NCI-H510A (cell line): ENCODE results near the gene KIF26A.
"Not testable (repeated sequence)": the region's sequence is repeated elsewhere in the genome, so short reads cannot be mapped to it uniquely, and the experiment has no call there.

Experiments used
- DNase-seq: peaks from one replicate; lab custom pipeline; 2025; lab: John Stamatoyannopoulos, UW

Gene KIF26A

GRCh38 chr14:104208331-104208730 is 69.9 kb downstream of the KIF26A start:
- DNase-seq, result not testable (repeated sequence)

DNA sequence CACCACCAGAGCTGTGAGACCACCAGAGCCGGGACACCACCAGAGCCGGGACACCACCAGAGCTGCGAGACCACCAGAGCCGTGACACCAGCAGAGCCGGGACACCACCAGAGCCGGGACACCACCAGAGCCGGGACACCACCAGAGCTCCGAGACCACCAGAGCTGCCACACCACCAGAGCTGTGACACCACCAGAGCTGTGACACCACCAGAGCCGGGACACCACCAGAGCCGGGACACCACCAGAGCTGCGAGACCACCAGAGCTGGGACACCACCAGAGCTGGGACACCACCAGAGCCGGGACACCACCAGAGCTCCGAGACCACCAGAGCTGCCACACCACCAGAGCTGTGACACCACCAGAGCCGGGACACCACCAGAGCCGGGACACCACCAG is 70.7 kb downstream of the KIF26A start:
- not testable (repeated sequence) for DNase-seq

GRCh38 chr14:104209985-104210816 is 71.8 kb downstream of the KIF26A start:
- DNase-seq, result no peak

DNA sequence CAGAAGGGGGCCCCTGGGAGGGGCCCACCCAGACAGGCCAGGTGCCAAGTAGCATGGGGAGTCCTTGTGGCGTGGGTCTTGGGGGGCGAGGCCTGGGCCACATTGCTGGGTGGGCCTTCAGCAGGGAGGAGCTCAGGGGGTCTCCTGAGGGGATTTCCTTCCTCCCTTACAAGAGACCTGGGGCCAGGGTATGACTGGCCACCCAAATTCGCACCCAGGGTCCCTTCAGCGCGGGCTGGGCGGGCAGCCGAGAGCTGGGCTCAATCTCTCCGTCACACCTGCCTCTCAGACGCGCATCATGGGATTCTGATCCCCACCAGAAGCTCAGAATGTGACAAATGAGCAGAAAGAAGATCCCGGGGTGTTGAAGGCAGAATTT is 72.4 kb downstream of the KIF26A start:
- no peak for DNase-seq

DNA sequence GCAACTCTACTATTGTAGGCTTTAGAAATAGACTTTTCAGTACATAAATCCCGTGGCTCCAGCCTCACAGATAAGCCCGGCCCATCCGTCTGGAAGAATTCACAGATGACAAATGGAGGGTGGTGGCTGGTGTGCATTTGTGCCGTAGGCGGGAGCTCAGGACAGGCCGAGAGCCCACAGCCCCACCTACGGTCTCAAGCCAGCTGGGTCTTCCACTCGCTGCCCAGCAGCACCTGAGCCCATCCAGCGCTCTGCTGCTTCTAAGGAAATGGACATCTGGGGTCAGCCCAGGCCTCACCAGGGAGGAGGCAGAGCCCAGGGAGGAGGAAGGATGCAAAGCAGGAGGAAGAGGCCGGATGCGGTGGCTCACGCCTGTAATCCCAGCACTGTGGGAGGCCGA is 72.8 kb downstream of the KIF26A start:
- no peak for DNase-seq

DNA sequence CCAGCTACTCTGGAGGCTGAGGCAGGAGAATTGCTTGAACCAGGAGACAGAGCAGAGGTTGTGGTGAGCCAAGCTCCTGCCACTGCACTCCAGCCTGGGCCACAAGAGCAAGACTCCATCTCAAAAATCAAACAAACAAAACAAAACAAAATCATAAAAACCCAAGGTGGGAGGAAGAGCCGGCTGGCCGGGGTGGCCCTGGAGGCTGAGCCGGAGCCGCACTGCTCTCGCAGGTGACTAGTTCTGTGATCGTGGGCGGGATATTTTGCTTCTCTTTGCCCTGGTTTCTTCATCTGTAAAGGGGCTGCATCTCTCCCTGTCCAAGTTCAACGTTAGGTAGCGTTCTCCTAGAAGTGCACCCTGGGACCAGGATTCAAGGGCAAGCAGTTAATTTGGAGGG is 73.4 kb downstream of the KIF26A start:
- DNase-seq, result no peak

GRCh38 chr14:104212206-104213095 is 74.1 kb downstream of the KIF26A start:
- no peak for DNase-seq

DNA sequence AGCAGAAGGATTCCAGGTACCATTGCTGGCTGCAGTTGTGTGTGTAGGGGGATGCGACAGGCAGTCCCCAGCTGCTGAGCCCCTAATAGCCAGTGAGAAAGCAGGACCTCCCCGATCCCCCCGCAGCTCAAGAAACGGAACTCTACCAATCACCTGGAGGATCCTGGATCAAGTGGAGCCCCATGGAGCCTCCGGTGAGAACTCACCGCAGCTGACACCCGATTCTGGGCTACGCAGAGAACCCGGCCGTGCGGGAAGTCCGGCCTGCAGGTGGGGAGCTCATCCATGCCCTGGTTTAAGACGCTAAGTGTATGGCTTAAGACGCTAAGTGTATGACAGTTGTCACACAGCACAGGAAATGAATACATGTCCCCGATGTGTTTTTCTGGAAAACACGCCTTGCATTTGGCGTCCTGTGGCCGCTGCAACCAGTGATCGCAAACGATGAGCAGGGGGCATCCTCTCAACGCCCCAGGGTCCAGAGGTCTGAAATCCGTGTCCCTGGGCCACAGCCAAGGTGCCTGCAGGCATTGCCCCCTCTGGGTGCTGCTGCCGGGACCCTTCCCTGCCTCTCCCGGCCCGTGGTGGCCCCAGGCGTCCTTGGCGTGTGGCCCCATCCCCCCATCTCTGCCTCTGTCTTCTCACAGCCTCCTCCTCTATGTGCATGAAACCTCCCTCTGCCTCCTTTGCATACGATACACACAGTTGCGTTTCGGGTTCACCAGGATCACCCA is 75.1 kb downstream of the KIF26A start:
- DNase-seq, result no peak

DNA sequence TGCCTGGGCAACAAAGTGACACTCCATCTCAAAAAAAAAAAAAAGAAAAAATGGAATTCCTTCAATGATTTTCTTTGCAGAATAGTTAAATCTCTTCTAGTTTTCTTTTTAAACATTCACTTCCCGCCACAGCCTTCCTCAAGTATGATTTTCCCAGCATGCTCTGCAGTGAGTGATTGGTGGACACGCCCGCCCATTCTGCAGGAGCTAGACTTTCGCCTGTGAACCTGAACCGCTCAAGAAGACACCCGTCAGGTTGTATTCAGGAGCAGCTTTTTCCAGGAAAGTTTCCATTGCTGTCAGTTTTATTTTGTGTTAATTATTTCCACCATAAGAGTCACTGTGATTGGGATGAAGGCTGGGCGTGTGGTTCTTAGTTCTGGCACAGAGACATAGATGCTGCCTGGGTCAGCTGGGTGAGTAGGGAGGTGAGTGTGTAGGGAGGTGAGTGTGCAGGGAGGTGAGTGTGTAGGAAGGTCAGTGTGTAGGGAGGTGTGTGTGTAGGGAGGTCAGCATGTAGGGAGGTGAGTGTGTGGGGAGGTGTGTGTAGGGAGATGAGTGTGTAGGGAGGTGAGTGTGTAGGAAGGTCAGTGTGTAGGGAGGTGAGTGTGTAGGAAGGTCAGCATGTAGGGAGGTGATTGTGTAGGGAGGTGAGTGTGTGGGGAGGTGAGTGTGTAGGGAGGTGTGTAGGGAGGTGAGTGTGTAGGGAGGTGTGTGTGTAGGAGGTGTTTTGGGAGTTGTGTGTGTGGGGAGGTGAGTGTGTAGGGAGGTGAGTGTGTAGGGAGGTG is 76.2 kb downstream of the KIF26A start:
- no peak for DNase-seq

DNA sequence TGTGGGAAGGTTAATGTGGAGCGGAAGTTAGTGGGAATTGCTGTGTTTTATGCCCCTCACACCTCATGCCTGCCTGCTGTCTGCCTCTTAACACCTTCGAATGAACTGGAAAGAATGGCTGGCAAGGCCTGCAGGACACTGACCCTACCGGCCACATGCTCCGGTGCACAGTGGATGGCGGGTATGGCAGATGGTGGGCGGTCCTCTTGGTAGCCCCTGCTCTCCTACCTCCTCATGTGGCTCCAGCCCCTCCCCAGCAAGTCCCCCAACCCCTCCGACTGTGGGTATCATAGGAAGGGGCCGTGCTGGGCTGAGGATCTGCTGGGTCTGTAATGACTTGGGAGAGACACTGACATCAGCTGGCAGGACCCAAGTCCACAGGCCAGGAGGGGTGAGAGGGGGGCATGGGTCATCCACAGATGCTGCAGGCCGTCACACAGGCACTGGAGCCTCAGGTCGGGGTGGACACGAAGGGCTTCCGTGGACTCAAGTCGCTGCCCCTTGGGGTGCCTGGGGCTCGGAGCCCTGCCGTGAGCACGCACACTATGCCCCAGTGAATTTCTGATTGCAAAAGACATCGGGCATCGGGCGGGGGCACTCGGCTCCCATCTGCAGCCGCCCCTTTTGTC is 77.4 kb downstream of the KIF26A start:
- DNase-seq, result no peak

GRCh38 chr14:104216457-104216856 is 78.1 kb downstream of the KIF26A start:
- no peak for DNase-seq

DNA sequence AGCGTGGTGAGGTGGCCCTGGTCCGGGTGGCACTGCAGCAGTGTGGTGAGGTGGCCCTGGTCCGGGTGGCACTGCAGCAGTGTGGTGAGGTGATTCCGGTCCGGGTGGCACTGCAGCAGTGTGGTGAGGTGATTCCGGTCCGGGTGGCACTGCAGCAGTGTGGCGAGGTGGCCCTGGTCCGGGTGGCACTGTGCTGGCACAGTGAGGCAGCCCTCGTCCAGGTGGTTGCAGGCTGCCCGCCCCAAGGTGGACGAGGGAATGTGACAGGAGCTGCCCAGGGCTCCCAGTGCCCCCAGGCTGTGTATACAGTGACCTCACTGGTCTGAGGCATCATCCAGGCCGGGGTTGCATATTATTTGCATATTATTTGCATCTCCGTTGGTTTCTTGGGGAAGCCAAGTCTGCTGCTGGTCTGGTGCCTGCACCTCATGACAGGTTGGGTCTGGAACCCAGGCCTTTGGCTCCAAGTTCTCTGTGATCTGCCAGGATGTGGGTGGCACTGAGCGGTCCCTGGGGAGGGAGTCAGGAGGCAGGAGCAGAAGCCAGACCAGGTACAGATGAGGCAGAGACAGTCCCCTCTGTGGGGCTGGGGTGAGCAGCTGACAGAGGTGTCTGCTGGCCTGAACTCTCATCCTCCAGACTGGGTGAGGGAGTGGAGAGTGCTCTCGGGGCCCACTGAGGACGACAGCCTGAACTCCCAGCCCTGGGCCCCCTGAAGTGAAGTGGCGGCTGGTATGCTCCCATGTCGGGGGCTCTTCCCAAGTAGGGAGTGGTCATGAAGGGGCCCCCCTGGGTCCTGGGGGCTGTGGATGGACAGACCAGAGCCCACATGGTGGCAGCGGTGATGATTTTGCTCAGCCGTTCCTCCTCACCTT is 79.3 kb downstream of the KIF26A start:
- DNase-seq, result no peak

GRCh38 chr14:104218361-104219180 is 80.2 kb downstream of the KIF26A start:
- no peak for DNase-seq

GRCh38 chr14:104219731-104220214 is 81.4 kb downstream of the KIF26A start:
- no peak for DNase-seq

GRCh38 chr14:104220215-104221070 is 82.1 kb downstream of the KIF26A start:
- no peak for DNase-seq

DNA sequence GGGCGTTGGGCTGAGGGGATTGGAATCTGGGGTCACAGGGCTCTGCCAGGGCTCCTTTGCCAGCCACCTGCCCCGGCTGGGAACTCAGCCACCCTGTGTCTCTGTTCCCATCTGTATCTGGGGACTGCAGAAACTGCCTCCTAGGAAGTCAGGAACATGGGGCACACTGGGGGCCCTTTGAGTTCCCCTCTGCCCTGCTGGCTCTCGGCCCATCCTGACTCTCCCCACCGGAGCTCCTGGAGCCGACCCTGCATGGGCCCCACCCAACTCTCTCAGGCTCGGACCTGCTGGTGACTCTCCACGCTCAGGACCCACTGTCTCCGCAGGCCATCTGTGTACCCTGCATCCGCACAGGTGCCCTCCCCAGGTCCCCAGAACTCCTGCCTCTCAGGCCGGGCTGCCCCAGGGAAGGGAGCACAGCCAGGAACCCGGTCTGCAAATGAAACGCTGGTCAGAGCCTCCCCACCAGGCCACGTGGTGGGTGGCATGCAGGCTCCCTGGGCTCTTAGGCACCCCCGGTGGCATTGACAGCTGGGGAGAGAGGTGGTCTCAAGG is 82.8 kb downstream of the KIF26A start:
- no peak for DNase-seq

- DNase-seq, result no peak
These were observed 83.4 kb downstream of the KIF26A start for GRCh38 chr14:104221636-104222369.
